WTC11 (cell line): ENCODE measurements around the gene KCNK3. TPM values are rescaled to one million over a fixed set of nuclear protein-coding genes. Genes with fewer than 3 reads are reported as not detected.

Experiments
- ATAC-seq: fragments of 200-7000 bp; cut with Tn5 transposase; 2 replicates; pipeline ENCODE4 v1.10.0; 2021; ENCODE audit warnings: mild to moderate bottlenecking, moderate library complexity
- CTCF ChIA-PET: fragments of 300-600 bp; sonication (Branson Sonifier 250); formaldehyde crosslinking; loops from one replicate; lab custom pipeline; 2021; ENCODE audit warnings: antibody characterized with exemption; lab: Charles Lee
- POLR2A ChIA-PET: fragments of 350-600 bp; sonication (Branson Sonifier 250); formaldehyde crosslinking; loops from one replicate; lab custom pipeline; 2021; ENCODE audit warnings: antibody characterized with exemption; lab: Charles Lee
- DNase-seq: peaks from one replicate; pipeline ENCODE4 v3.0.0; 2021; ENCODE audit warnings: low spot score
- H3K27ac Mint-ChIP-seq: 2 replicates; pipeline ENCODE4 v1.8.0; 2021; ENCODE audit warnings: mixed read lengths
- H3K27me3 Mint-ChIP-seq: 2 replicates; pipeline ENCODE4 v1.8.0; 2021; ENCODE audit warnings: low read depth, mild to moderate bottlenecking, moderate library complexity, mixed read lengths
- H3K36me3 Mint-ChIP-seq: 2 replicates; pipeline ENCODE4 v1.8.0; 2021; ENCODE audit warnings: mixed read lengths
- H3K4me1 Mint-ChIP-seq: 2 replicates; pipeline ENCODE4 v1.8.0; 2022; ENCODE audit warnings: mixed read lengths
- H3K4me3 Mint-ChIP-seq: 2 replicates; pipeline ENCODE4 v1.8.0; 2021; ENCODE audit warnings: mild to moderate bottlenecking, moderate library complexity, mixed read lengths
- H3K9me3 Mint-ChIP-seq: 2 replicates; pipeline ENCODE4 v1.8.0; 2021; ENCODE audit warnings: mixed read lengths
- CREB1 ChIP-seq: sonication (generic); formaldehyde crosslinking; IDR thresholded peaks from 2 replicates; pipeline ENCODE4 v1.8.0; 2023; ENCODE audit warnings: mild to moderate bottlenecking, missing genetic modification reagents
- E2F4 ChIP-seq: sonication (generic); formaldehyde crosslinking; IDR thresholded peaks from 2 replicates; pipeline ENCODE4 v1.8.1; 2022; ENCODE audit warnings: low read depth, mild to moderate bottlenecking, moderate library complexity, missing genetic modification reagents, borderline replicate concordance
- EMX1 ChIP-seq: fragments of 250-450 bp; sonication (Bioruptor Pico); IDR thresholded peaks from 2 replicates; pipeline ENCODE4 v1.8.0; 2021; ENCODE audit warnings: mild to moderate bottlenecking
- ESRRA ChIP-seq: sonication (generic); formaldehyde crosslinking; IDR thresholded peaks from 2 replicates; pipeline ENCODE4 v1.8.1; 2022; ENCODE audit warnings: mild to moderate bottlenecking, missing genetic modification reagents, borderline replicate concordance
- HMGA2 ChIP-seq: fragments of 250-450 bp; sonication (Bioruptor Pico); IDR thresholded peaks from 2 replicates; pipeline ENCODE4 v1.4.0; 2021; ENCODE audit warnings: mild to moderate bottlenecking, moderate library complexity
- IRF2 ChIP-seq: sonication (generic); formaldehyde crosslinking; IDR thresholded peaks from 2 replicates; pipeline ENCODE4 v1.8.0; 2022; ENCODE audit warnings: low read depth, missing genetic modification reagents, borderline replicate concordance
- NFATC4 ChIP-seq: fragments of 250-450 bp; sonication (Bioruptor Pico); IDR thresholded peaks from 2 replicates; pipeline ENCODE4 v1.9.0; 2021; ENCODE audit warnings: mild to moderate bottlenecking
- OVOL2 ChIP-seq: fragments of 250-450 bp; sonication (Bioruptor Pico); IDR thresholded peaks from 2 replicates; pipeline ENCODE4 v1.9.0; 2021; ENCODE audit warnings: mild to moderate bottlenecking, borderline replicate concordance
- SMAD4 ChIP-seq: sonication (generic); formaldehyde crosslinking; IDR thresholded peaks from 2 replicates; pipeline ENCODE4 v1.8.0; 2022; ENCODE audit warnings: mild to moderate bottlenecking, missing genetic modification reagents
- SP1 ChIP-seq: sonication (generic); formaldehyde crosslinking; conservative IDR thresholded peaks from 2 replicates; pipeline ENCODE4 v1.8.1; 2022; ENCODE audit warnings: missing genetic modification reagents
- ZNF219 ChIP-seq: sonication (generic); formaldehyde crosslinking; IDR thresholded peaks from 2 replicates; pipeline ENCODE4 v1.8.0; 2023; ENCODE audit warnings: missing genetic modification reagents, mild to moderate bottlenecking, borderline replicate concordance
- ZNF263 ChIP-seq: sonication (generic); formaldehyde crosslinking; IDR thresholded peaks from 2 replicates; pipeline ENCODE4 v1.8.1; 2022; ENCODE audit warnings: low read depth, mild to moderate bottlenecking, moderate library complexity, missing genetic modification reagents
- ZNF423 ChIP-seq: fragments of 250-450 bp; sonication (Bioruptor Pico); IDR thresholded peaks from 2 replicates; pipeline ENCODE4 v2.1.2; 2022; ENCODE audit warnings: mild to moderate bottlenecking, moderate library complexity
- total RNA-seq: library from RNA; stranded (reverse); gene quantifications from 3 replicates; pipeline ENCODE4 v1.2.3, GENCODE V29; 2021
- TF ChIP-seq, protein P1 (sequence below): sonication (generic); formaldehyde crosslinking; IDR thresholded peaks from 2 replicates; pipeline ENCODE4 v1.8.0; 2022; ENCODE audit warnings: mild to moderate bottlenecking, missing genetic modification reagents
- TF ChIP-seq, protein P2 (sequence below): fragments of 250-450 bp; sonication (Bioruptor Pico); IDR thresholded peaks from 2 replicates; pipeline ENCODE4 v2.1.2; 2022; ENCODE audit warnings: mild to moderate bottlenecking, moderate library complexity
- TF ChIP-seq, protein P3 (sequence below): fragments of 250-450 bp; sonication (Bioruptor Pico); IDR thresholded peaks from 2 replicates; pipeline ENCODE4 v1.9.0; 2021; ENCODE audit warnings: moderate library complexity, mild to moderate bottlenecking, inconsistent platforms, borderline replicate concordance
- TF ChIP-seq, protein P4 (sequence below): sonication (generic); formaldehyde crosslinking; IDR thresholded peaks from 2 replicates; pipeline ENCODE4 v1.8.0; 2023; ENCODE audit warnings: mild to moderate bottlenecking, missing genetic modification reagents

The KCNK3 gene
- total RNA-seq, 1 experiment from 2014 or later: 0.22 TPM

GRCh38 chr2:26729311-26729710, 36.8 kb downstream of the KCNK3 start:
- H3K4me3 Mint-ChIP-seq: no peak overlapping the region
- CTCF ChIA-PET: interaction anchor here (0.6 to 3.3 kb wide), 7 partner anchors 9 to 550 kb away, joined by 3 to 12 read pairs (median 5); no protein-coding TSS in a partner anchor

GRCh38 chr2:26730549-26731344, 38.2 kb downstream of the KCNK3 start:
- H3K36me3 Mint-ChIP-seq: no peaks in the 10 kb centered on the region
- ChIA-PET POLR2A (no interaction called here), CTCF (interaction anchor here (1.0 to 3.3 kb wide), 6 partner anchors 10 to 228 kb away, joined by 3 to 12 read pairs (median 5); no protein-coding TSS in a partner anchor)
- H3K9me3 Mint-ChIP-seq: no peaks in the 10 kb centered on the region
- DNase-seq (no peak), ATAC-seq (no peak)
- no peak overlapping the region for H3K4me3 Mint-ChIP-seq
- H3K27me3 Mint-ChIP-seq: no peaks in the 10 kb centered on the region
- no peak overlapping the region for H3K27ac Mint-ChIP-seq
- TF ChIP-seq OVOL2 (no peak), SP1 (no peak), EMX1 (no peak), NFATC4 (no peak), ESRRA (CRISPR knock-in tag) (no peak), IRF2 (no peak), CREB1 (CRISPR knock-in tag) (no peak), HMGA2 (CRISPR knock-in tag) (no peak), ZNF219 (CRISPR knock-in tag) (no peak), ZNF423 (CRISPR knock-in tag) (no peak)
- TF ChIP-seq, protein P1, sequence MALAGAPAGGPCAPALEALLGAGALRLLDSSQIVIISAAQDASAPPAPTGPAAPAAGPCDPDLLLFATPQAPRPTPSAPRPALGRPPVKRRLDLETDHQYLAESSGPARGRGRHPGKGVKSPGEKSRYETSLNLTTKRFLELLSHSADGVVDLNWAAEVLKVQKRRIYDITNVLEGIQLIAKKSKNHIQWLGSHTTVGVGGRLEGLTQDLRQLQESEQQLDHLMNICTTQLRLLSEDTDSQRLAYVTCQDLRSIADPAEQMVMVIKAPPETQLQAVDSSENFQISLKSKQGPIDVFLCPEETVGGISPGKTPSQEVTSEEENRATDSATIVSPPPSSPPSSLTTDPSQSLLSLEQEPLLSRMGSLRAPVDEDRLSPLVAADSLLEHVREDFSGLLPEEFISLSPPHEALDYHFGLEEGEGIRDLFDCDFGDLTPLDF (CRISPR knock-in tag): no peak
- TF ChIP-seq, protein P2, sequence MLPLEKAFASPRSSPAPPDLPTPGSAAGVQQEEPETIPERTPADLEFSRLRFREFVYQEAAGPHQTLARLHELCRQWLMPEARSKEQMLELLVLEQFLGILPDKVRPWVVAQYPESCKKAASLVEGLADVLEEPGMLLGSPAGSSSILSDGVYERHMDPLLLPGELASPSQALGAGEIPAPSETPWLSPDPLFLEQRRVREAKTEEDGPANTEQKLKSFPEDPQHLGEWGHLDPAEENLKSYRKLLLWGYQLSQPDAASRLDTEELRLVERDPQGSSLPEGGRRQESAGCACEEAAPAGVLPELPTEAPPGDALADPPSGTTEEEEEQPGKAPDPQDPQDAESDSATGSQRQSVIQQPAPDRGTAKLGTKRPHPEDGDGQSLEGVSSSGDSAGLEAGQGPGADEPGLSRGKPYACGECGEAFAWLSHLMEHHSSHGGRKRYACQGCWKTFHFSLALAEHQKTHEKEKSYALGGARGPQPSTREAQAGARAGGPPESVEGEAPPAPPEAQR (CRISPR knock-in tag): no peak
- H3K4me1 Mint-ChIP-seq: no peaks in the 10 kb centered on the region

More at GRCh38 chr2:26729311-26729710, 36.8 kb downstream of the KCNK3 start:
- no peaks in the 10 kb centered on the region for H3K4me1 Mint-ChIP-seq
- H3K27me3 Mint-ChIP-seq: no peaks in the 10 kb centered on the region
- H3K36me3 Mint-ChIP-seq: no peaks in the 10 kb centered on the region
- DNase-seq: no peak
- POLR2A ChIA-PET: no interaction called here
- ATAC-seq: no peak
- no peak overlapping the region for H3K27ac Mint-ChIP-seq
- H3K9me3 Mint-ChIP-seq: no peaks in the 10 kb centered on the region
- TF ChIP-seq ZNF263 (CRISPR knock-in tag) (no peak), SMAD4 (CRISPR knock-in tag) (no peak)
- TF ChIP-seq, protein P3, sequence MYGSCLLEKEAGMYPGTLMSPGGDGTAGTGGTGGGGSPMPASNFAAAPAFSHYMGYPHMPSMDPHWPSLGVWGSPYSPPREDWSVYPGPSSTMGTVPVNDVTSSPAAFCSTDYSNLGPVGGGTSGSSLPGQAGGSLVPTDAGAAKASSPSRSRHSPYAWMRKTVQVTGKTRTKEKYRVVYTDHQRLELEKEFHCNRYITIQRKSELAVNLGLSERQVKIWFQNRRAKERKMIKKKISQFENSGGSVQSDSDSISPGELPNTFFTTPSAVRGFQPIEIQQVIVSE (CRISPR knock-in tag): no peak
- TF ChIP-seq, protein P4, sequence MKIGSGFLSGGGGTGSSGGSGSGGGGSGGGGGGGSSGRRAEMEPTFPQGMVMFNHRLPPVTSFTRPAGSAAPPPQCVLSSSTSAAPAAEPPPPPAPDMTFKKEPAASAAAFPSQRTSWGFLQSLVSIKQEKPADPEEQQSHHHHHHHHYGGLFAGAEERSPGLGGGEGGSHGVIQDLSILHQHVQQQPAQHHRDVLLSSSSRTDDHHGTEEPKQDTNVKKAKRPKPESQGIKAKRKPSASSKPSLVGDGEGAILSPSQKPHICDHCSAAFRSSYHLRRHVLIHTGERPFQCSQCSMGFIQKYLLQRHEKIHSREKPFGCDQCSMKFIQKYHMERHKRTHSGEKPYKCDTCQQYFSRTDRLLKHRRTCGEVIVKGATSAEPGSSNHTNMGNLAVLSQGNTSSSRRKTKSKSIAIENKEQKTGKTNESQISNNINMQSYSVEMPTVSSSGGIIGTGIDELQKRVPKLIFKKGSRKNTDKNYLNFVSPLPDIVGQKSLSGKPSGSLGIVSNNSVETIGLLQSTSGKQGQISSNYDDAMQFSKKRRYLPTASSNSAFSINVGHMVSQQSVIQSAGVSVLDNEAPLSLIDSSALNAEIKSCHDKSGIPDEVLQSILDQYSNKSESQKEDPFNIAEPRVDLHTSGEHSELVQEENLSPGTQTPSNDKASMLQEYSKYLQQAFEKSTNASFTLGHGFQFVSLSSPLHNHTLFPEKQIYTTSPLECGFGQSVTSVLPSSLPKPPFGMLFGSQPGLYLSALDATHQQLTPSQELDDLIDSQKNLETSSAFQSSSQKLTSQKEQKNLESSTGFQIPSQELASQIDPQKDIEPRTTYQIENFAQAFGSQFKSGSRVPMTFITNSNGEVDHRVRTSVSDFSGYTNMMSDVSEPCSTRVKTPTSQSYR (CRISPR knock-in tag): no peak
- TF ChIP-seq, all 79 proteins: peak for 0

- no peaks in the 10 kb centered on the region for H3K4me1 Mint-ChIP-seq
Measured at GRCh38 chr2:26731714-26732113, 39.2 kb downstream of the KCNK3 start.

More at GRCh38 chr2:26731714-26732113, 39.2 kb downstream of the KCNK3 start:
- ChIA-PET CTCF (interaction anchor here (1.0 to 3.3 kb wide), 3 partner anchors 9 to 125 kb away, joined by 3 to 12 read pairs (median 6); no protein-coding TSS in a partner anchor), POLR2A (interaction anchor here (0.5 kb wide), 1 partner anchor 139 kb away, joined by 3 read pairs; no protein-coding TSS in a partner anchor)
- no peak overlapping the region for H3K27ac Mint-ChIP-seq
- ATAC-seq (no peak), DNase-seq (no peak)
- H3K36me3 Mint-ChIP-seq: no peaks in the 10 kb centered on the region
- TF ChIP-seq E2F4 (CRISPR knock-in tag): no peak
- no peaks in the 10 kb centered on the region for H3K9me3 Mint-ChIP-seq
- no peaks in the 10 kb centered on the region for H3K27me3 Mint-ChIP-seq
- no peak overlapping the region for H3K4me3 Mint-ChIP-seq
